ENCODE data around the gene ODC1. TPM values are rescaled to one million over a fixed set of nuclear protein-coding genes. Genes with fewer than 3 reads are reported as not detected.

The ODC1 gene
- total and polyA plus RNA-seq, 2 donors (not counting 3 experiments of a cell fraction or from before 2014, with no cell fraction given) = 109 to 132 TPM

- no peak overlapping the region for H3K27ac ChIP-seq (ENCODE audit: insufficient read depth, low read depth, low read length)
- no peak overlapping the region for H3K9ac ChIP-seq (replicated peaks; ENCODE audit: extremely low read depth, insufficient read depth, low read length)
- H3K9me1 ChIP-seq (replicated peaks; ENCODE audit: control insufficient read depth, extremely low read depth, insufficient read depth, low read length) = no peaks in the 10 kb centered on the region
- no peaks in the 10 kb centered on the region for H3K36me3 ChIP-seq (ENCODE audit: control insufficient read depth in 2 of 2, extremely low read depth in 1 of 2, insufficient read depth in 2 of 2, low read length in 2 of 2)
- H4K20me1 ChIP-seq (replicated peaks; ENCODE audit: control insufficient read depth, extremely low read depth, insufficient read depth, low read length) = no peaks in the 10 kb centered on the region
- dilution Hi-C loops (cut with MboI; ENCODE audit: extremely low pct_ligation_motif_present, low sequenced_read_pairs) (no loop called here), intact Hi-C loops (cut with micrococcal nuclease) (no loop called here)
- no peak overlapping the region for H3K4me3 ChIP-seq (replicated peaks in 1 of 3; ENCODE audit: insufficient read depth in 1 of 3, low read depth in 1 of 3, low read length in 3 of 3)
- DNase-seq (ENCODE audit: low read depth, low spot score) = no peak
- ChIA-PET POLR2A (no interaction called here), CTCF (interaction anchor here (0.9 to 2.7 kb wide), 3 partner anchors 17 to 380 kb away, joined by 5 read pairs; no protein-coding TSS in a partner anchor)
- peaks cover 13% of the 10 kb centered on the region for H3K4me1 ChIP-seq (ENCODE audit: control insufficient read depth, extremely low read depth, insufficient read depth, low read length)
- BruUV-seq (replicated peaks) = no TSS peak
- no peaks in the 10 kb centered on the region for H3K27me3 ChIP-seq (ENCODE audit: control insufficient read depth in 2 of 2, insufficient read depth in 2 of 2, low read length in 2 of 2)
- peak overlapping the region; percentile 30 for H3K4me2 ChIP-seq (ENCODE audit: insufficient read depth, low read length)
- no peaks in the 10 kb centered on the region for H3K9me3 ChIP-seq (replicated peaks; ENCODE audit: control insufficient read depth, insufficient read depth, low read length)
- H2AFZ ChIP-seq (ENCODE audit: low read depth, low read length) = no peak overlapping the region
- peak; percentile 72 for FAIRE-seq
- TF ChIP-seq FOS (IDR thresholded peaks at IDR 0.05; ENCODE audit: borderline replicate concordance, insufficient read depth, low read length) (peak; percentile 43), POLR2AphosphoS5 (IDR thresholded peaks at IDR 0.05; ENCODE audit: insufficient read depth, low read depth, low read length) (no peak)
- peaks cover 7% of the 10 kb centered on the region for H3K79me2 ChIP-seq (ENCODE audit: control insufficient read depth, insufficient read depth, low read length)
Measured at GRCh38 chr2:10452312-10452711, 4.2 kb upstream of the ODC1 start.

GRCh38 chr2:10451819-10452218, 3.7 kb upstream of the ODC1 start:
- Histone ChIP-seq H3K9me3 (replicated peaks; ENCODE audit: control insufficient read depth, insufficient read depth, low read length) (no peaks in the 10 kb centered on the region), H3K4me3 (replicated peaks in 1 of 3; ENCODE audit: insufficient read depth in 1 of 3, low read depth in 1 of 3, low read length in 3 of 3) (no peak overlapping the region), H3K27me3 (ENCODE audit: control insufficient read depth in 2 of 2, insufficient read depth in 2 of 2, low read length in 2 of 2) (no peaks in the 10 kb centered on the region), H3K27ac (ENCODE audit: insufficient read depth, low read depth, low read length) (no peak overlapping the region), H3K36me3 (ENCODE audit: control insufficient read depth in 2 of 2, extremely low read depth in 1 of 2, insufficient read depth in 2 of 2, low read length in 2 of 2) (no peaks in the 10 kb centered on the region), H3K9ac (replicated peaks; ENCODE audit: extremely low read depth, insufficient read depth, low read length) (no peak overlapping the region), H3K9me1 (replicated peaks; ENCODE audit: control insufficient read depth, extremely low read depth, insufficient read depth, low read length) (no peaks in the 10 kb centered on the region), H3K4me2 (ENCODE audit: insufficient read depth, low read length) (peak overlapping the region; percentile 30), H3K4me1 (ENCODE audit: control insufficient read depth, extremely low read depth, insufficient read depth, low read length) (peaks cover 17% of the 10 kb centered on the region), H4K20me1 (replicated peaks; ENCODE audit: control insufficient read depth, extremely low read depth, insufficient read depth, low read length) (no peaks in the 10 kb centered on the region), H3K79me2 (ENCODE audit: control insufficient read depth, insufficient read depth, low read length) (peaks cover 12% of the 10 kb centered on the region), H2AFZ (ENCODE audit: low read depth, low read length) (no peak overlapping the region)
- no peak for DNase-seq (ENCODE audit: low read depth, low spot score)
- no peak for FAIRE-seq
- CTCF ChIA-PET = interaction anchor here (0.9 to 7.4 kb wide), 4 partner anchors 17 to 379 kb away, joined by 5 to 52 read pairs (median 5); no protein-coding TSS in a partner anchor
- POLR2A ChIA-PET = no interaction called here
- no TSS peak for BruUV-seq (replicated peaks)
- dilution Hi-C loops (cut with MboI; ENCODE audit: extremely low pct_ligation_motif_present, low sequenced_read_pairs) = no loop called here
- no peak for TF ChIP-seq CTCF (IDR thresholded peaks at IDR 0.05; ENCODE audit: extremely low read depth in 1 of 2, insufficient read depth in 1 of 2, low read depth in 1 of 2, low read length in 2 of 2)
- no peak for TF ChIP-seq FOS (IDR thresholded peaks at IDR 0.05; ENCODE audit: borderline replicate concordance, insufficient read depth, low read length)
- TF ChIP-seq POLR2AphosphoS5 (IDR thresholded peaks at IDR 0.05; ENCODE audit: insufficient read depth, low read depth, low read length) = no peak
- TF ChIP-seq POLR2A (IDR thresholded peaks at IDR 0.05; ENCODE audit: low read depth, low read length) = no peak
- TF ChIP-seq GATA2 (IDR thresholded peaks at IDR 0.05; ENCODE audit: insufficient read depth, insufficient read length, low read depth, low read length) = no peak
- TF ChIP-seq MYC (IDR thresholded peaks at IDR 0.05; ENCODE audit: low read depth, low read length) = no peak
- no peak for TF ChIP-seq MAX (IDR thresholded peaks at IDR 0.05; ENCODE audit: insufficient read depth, insufficient read length)
- no peak for TF ChIP-seq JUN (IDR thresholded peaks at IDR 0.05; ENCODE audit: borderline replicate concordance, insufficient read depth, insufficient read length, low read depth)
- TF ChIP-seq EZH2 (IDR thresholded peaks at IDR 0.05; ENCODE audit: borderline replicate concordance, low read depth, low read length, severe bottlenecking) = no peak
- intact Hi-C loops (cut with micrococcal nuclease) = no loop called here
